ENCODE measurements around the gene HECTD3.

DNA sequence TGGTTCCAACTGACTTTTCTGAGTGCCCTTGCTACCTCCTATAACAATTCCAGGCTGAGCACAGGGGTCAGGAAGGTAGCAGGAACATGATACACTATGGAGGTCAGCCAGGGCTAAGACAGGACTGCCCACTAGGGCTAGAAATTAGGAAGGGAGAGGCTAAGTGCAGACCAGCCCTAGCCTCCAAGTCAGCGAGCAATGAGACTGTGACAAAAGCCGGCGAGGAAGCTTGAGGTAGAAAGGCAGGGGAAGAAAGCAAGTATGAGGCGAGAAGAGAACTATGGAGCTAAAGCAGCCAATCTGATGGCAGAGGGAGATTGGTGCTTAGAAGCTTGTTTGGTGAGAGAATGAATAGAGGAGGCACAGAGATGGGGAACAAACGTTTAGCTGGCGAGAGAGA, 5.6 kb upstream of the HECTD3 start:
- TF ChIP-seq, protein P1, sequence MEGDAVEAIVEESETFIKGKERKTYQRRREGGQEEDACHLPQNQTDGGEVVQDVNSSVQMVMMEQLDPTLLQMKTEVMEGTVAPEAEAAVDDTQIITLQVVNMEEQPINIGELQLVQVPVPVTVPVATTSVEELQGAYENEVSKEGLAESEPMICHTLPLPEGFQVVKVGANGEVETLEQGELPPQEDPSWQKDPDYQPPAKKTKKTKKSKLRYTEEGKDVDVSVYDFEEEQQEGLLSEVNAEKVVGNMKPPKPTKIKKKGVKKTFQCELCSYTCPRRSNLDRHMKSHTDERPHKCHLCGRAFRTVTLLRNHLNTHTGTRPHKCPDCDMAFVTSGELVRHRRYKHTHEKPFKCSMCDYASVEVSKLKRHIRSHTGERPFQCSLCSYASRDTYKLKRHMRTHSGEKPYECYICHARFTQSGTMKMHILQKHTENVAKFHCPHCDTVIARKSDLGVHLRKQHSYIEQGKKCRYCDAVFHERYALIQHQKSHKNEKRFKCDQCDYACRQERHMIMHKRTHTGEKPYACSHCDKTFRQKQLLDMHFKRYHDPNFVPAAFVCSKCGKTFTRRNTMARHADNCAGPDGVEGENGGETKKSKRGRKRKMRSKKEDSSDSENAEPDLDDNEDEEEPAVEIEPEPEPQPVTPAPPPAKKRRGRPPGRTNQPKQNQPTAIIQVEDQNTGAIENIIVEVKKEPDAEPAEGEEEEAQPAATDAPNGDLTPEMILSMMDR (conservative IDR thresholded peaks at IDR 0.05 in 1 of 2, IDR thresholded peaks at IDR 0.05 in 1 of 2; ENCODE audit: extremely low read depth in 1 of 2, insufficient read depth in 1 of 2, low read depth in 1 of 2, low read length in 2 of 2), result no peak
- no peak for TF ChIP-seq EZH2 (IDR thresholded peaks at IDR 0.05; ENCODE audit: borderline replicate concordance, low read length)

Measured in mammary epithelial cell (primary cell).